Hepatocyte (in vitro differentiated cells): ENCODE measurements around the gene DIAPH3. TPM values are rescaled to one million over a fixed set of nuclear protein-coding genes. Genes with fewer than 3 reads are reported as not detected.

ENCODE experiments used
- DNase-seq: peaks from one replicate; pipeline ENCODE4 v3.0.0-alpha.2; 2016; ENCODE audit warnings: low spot score
- H2AFZ ChIP-seq: fragments of 200-600 bp; sonication (generic); 2 replicates; pipeline ENCODE4 v1.6.0; 2016; ENCODE audit warnings: antibody characterized with exemption, mild to moderate bottlenecking
- H3K27ac ChIP-seq: fragments of 200-600 bp; sonication (generic); 2 replicates; pipeline ENCODE4 v1.5.1; 2016; ENCODE audit warnings: mild to moderate bottlenecking
- H3K27me3 ChIP-seq: fragments of 200-600 bp; sonication (generic); 2 replicates; pipeline ENCODE4 v1.6.1; 2016
- H3K36me3 ChIP-seq: fragments of 200-600 bp; sonication (generic); replicated peaks from 2 replicates; pipeline ENCODE4 v1.5.1; 2016; ENCODE audit warnings: low read depth; ENCODE audit not compliant: insufficient read depth
- H3K4me1 ChIP-seq: fragments of 200-600 bp; sonication (generic); 2 replicates; pipeline ENCODE4 v1.5.1; 2016; ENCODE audit warnings: mild to moderate bottlenecking, moderate library complexity; ENCODE audit not compliant: insufficient read depth
- H3K4me2 ChIP-seq: fragments of 200-600 bp; sonication (generic); 2 replicates; pipeline ENCODE4 v1.6.0; 2016
- H3K4me3 ChIP-seq: fragments of 200-600 bp; sonication (generic); 2 replicates; pipeline ENCODE4 v1.5.1; 2016; ENCODE audit warnings: mild to moderate bottlenecking
- H3K79me2 ChIP-seq: fragments of 200-600 bp; sonication (generic); 2 replicates; pipeline ENCODE4 v1.6.0; 2017; ENCODE audit warnings: mild to moderate bottlenecking
- H3K9me2 ChIP-seq: fragments of 200-600 bp; sonication (generic); replicated peaks from 2 replicates; pipeline ENCODE4 v1.6.0; 2017; ENCODE audit warnings: mild to moderate bottlenecking; ENCODE audit not compliant: insufficient read depth
- H3K9me3 ChIP-seq: fragments of 200-600 bp; sonication (generic); 2 replicates; pipeline ENCODE4 v1.5.1; 2016; ENCODE audit warnings: low read depth, mild to moderate bottlenecking
- H4K20me1 ChIP-seq: fragments of 200-600 bp; sonication (generic); 2 replicates; pipeline ENCODE4 v1.6.0; 2016; ENCODE audit warnings: mild to moderate bottlenecking; ENCODE audit not compliant: insufficient read depth, poor library complexity, severe bottlenecking
- CTCF ChIP-seq: fragments of 200-600 bp; sonication (generic); IDR thresholded peaks from 2 replicates; pipeline ENCODE4 v1.5.1; 2016; ENCODE audit warnings: antibody characterized with exemption, mild to moderate bottlenecking; ENCODE audit not compliant: poor library complexity
- EZH2 ChIP-seq: fragments of 200-600 bp; sonication (generic); IDR thresholded peaks from 2 replicates; pipeline ENCODE4 v1.6.1; 2016; ENCODE audit warnings: antibody characterized with exemption, mild to moderate bottlenecking, borderline replicate concordance
- EZH2phosphoT487 ChIP-seq: fragments of 200-600 bp; sonication (generic); IDR thresholded peaks from one replicate; pipeline ENCODE4 v1.6.1; 2018; ENCODE audit warnings: antibody characterized with exemption, mild to moderate bottlenecking, low read depth, moderate library complexity; ENCODE audit not compliant: unreplicated experiment, severe bottlenecking
- WGBS: methylation state at CpG from one replicate; pipeline ENCODE4 v1.1.6; 2016; ENCODE audit warnings: low lambda C conversion rate; ENCODE audit errors: missing lambda C conversion rate; 5-methylcytosine and 5-hydroxymethylcytosine counted together
- polyA plus RNA-seq: library from polyadenylated mRNA; unstranded; fragments of >200 nt; fragmentation: Nextera tagmentation; extraction: Ambion mirVana; gene quantifications from 2 replicates; pipeline ENCODE4 v1.2.1, GENCODE V29; 2016
- total RNA-seq: library from RNA; depleted of rRNA; stranded (reverse); fragments of >200 nt; gene quantifications from 2 replicates; pipeline ENCODE4 v1.2.3, GENCODE V29; 2014

DIAPH3 gene
- total and polyA plus RNA-seq, 2 experiments from 2014 or later = 4.7 to 7.9 TPM

GRCh38 chr13:59710416-59710815 is 453.3 kb downstream of the DIAPH3 start:
- Histone ChIP-seq H3K9me2 (no peaks in the 10 kb centered on the region), H3K4me3 (no peak overlapping the region), H3K27me3 (no peaks in the 10 kb centered on the region), H2AFZ (no peak overlapping the region), H3K36me3 (no peaks in the 10 kb centered on the region), H3K4me2 (no peak overlapping the region), H3K9me3 (no peaks in the 10 kb centered on the region), H3K4me1 (peaks cover 17% of the 10 kb centered on the region), H3K27ac (no peak overlapping the region), H3K79me2 (no peaks in the 10 kb centered on the region), H4K20me1 (no peaks in the 10 kb centered on the region)
- TF ChIP-seq EZH2phosphoT487 (no peak), EZH2 (no peak), CTCF (no peak)
- no peak for DNase-seq
- 81% methylated on average over 1 of the region's 1 CpG for WGBS

- Histone ChIP-seq H3K79me2 (no peaks in the 10 kb centered on the region), H3K4me3 (no peak overlapping the region), H3K9me3 (no peaks in the 10 kb centered on the region), H2AFZ (no peak overlapping the region), H3K9me2 (no peaks in the 10 kb centered on the region), H3K27me3 (no peaks in the 10 kb centered on the region), H3K4me2 (no peak overlapping the region), H3K27ac (no peak overlapping the region), H3K4me1 (peaks cover 8% of the 10 kb centered on the region), H3K36me3 (no peaks in the 10 kb centered on the region), H4K20me1 (no peaks in the 10 kb centered on the region)
- WGBS = 83% methylated on average over 8 of the region's 8 CpGs
- no peak for DNase-seq
- TF ChIP-seq CTCF (no peak), EZH2 (no peak), EZH2phosphoT487 (no peak)
Measured at GRCh38 chr13:59706101-59706976, 457.4 kb downstream of the DIAPH3 start.

- Histone ChIP-seq H3K4me2 (no peak overlapping the region), H3K36me3 (no peaks in the 10 kb centered on the region), H3K9me2 (no peaks in the 10 kb centered on the region), H3K27ac (no peak overlapping the region), H2AFZ (no peak overlapping the region), H3K27me3 (no peaks in the 10 kb centered on the region), H3K4me1 (peaks cover 8% of the 10 kb centered on the region), H3K4me3 (no peak overlapping the region), H3K9me3 (no peaks in the 10 kb centered on the region), H3K79me2 (no peaks in the 10 kb centered on the region), H4K20me1 (no peaks in the 10 kb centered on the region)
- 79% methylated on average over 3 of the region's 3 CpGs for WGBS
- TF ChIP-seq EZH2phosphoT487 (no peak), EZH2 (no peak), CTCF (no peak)
- DNase-seq = no peak
Measured at GRCh38 chr13:59702269-59702668, 461.5 kb downstream of the DIAPH3 start.
